SH-SY5Y (cell line): ENCODE results near the gene CSTF3.

Experiments used
- GATA2 ChIP-seq: IDR thresholded peaks from 2 replicates; pipeline ENCODE4 v1.6.1; 2011; ENCODE audit warnings: mild to moderate bottlenecking, low read depth, low read length
- GATA3 ChIP-seq: IDR thresholded peaks from 2 replicates; pipeline ENCODE4 v1.6.1; 2011; ENCODE audit warnings: low read depth, mild to moderate bottlenecking, low read length, moderate library complexity

DNA sequence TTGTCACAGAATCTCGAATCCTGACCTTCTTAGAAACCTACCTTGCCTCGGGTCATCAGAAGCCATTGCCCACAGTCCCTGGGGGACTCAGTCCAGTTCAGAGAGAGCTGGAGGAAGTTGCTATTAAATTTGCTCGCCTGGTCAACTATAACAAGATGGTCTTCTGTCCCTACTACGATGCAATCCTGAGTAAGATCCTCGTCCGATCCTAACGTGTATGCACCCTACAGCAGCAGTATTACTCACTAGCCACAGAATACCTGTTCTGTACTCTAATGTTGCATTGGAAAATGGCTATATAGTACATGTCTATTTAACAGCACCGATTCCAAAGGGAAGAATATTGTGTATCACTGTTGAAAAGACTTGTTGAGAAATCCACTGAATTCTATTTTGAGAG is 88.8 kb downstream of the CSTF3 start:
- TF ChIP-seq GATA2 (no peak), GATA3 (no peak)
